CD4-positive, alpha-beta T cell (primary cell): Measurements from ENCODE around the gene IL31RA. TPM values are rescaled to one million over a fixed set of nuclear protein-coding genes. Genes with fewer than 3 reads are reported as not detected.
A peak's percentile ranks its signal among the peaks of the same experiment; 100 is the strongest.

Experiments
- ATAC-seq: fragments of 200-7000 bp; cut with Tn5 transposase; one replicate; pipeline ENCODE4 v1.10.0; 2022; ENCODE audit warnings: mild to moderate bottlenecking; ENCODE audit not compliant: poor library complexity
- CTCF ChIA-PET: fragments of 350-600 bp; sonication (Branson Sonifier 250); formaldehyde crosslinking; loops from one replicate; lab custom pipeline; 2021; ENCODE audit warnings: antibody characterized with exemption, inconsistent platforms; lab: Charles Lee
- POLR2A ChIA-PET: fragments of 350-600 bp; sonication (Branson Sonifier 250); formaldehyde crosslinking; loops from one replicate; lab custom pipeline; 2021; ENCODE audit warnings: antibody characterized with exemption, inconsistent platforms; lab: Charles Lee
- DNase-seq, 14 experiments: peaks; one replicate each; pipeline ENCODE4 v3.0.0-alpha.2; 2013 to 2020; ENCODE audit warnings: mixed read lengths in 2 of 14
- H3K27ac ChIP-seq, 2 donors: one replicate each; pipeline versions ENCODE4 v1.5.1 to v1.7.0; 2013; ENCODE audit warnings: low read length in 2 of 2, low read depth in 1 of 2, mild to moderate bottlenecking in 1 of 2
- H3K27me3 ChIP-seq, 2 experiments: 1 replicate in 1 of 2; 2 replicates in 1 of 2; pipeline versions ENCODE4 v1.6.1 to v1.7.0; 2013; ENCODE audit warnings: low read length in 2 of 2, control low read depth in 1 of 2, mild to moderate bottlenecking in 1 of 2, moderate library complexity in 1 of 2; ENCODE audit not compliant: insufficient read depth in 2 of 2, control insufficient read depth in 1 of 2
- H3K36me3 ChIP-seq: one replicate; pipeline ENCODE4 v1.6.1; 2013; ENCODE audit warnings: low read length, control low read depth; ENCODE audit not compliant: insufficient read depth
- H3K4me1 ChIP-seq: one replicate; pipeline ENCODE4 v1.6.1; 2013; ENCODE audit warnings: low read length, control low read depth; ENCODE audit not compliant: insufficient read depth
- H3K4me3 ChIP-seq: one replicate; pipeline ENCODE4 v1.5.1; 2013; ENCODE audit warnings: mild to moderate bottlenecking, low read length, moderate library complexity
- H3K9me3 ChIP-seq, 2 experiments: 1 replicate in 1 of 2; 2 replicates in 1 of 2; pipeline versions ENCODE4 v1.6.1 to v1.7.0; 2013; ENCODE audit warnings: low read length in 2 of 2, mild to moderate bottlenecking in 2 of 2, control low read depth in 1 of 2, moderate library complexity in 1 of 2; ENCODE audit not compliant: control insufficient read depth in 1 of 2, insufficient read depth in 1 of 2
- H3K27ac Mint-ChIP-seq: one replicate; pipeline ENCODE4 v1.8.0; 2020; ENCODE audit warnings: mixed read lengths
- H3K27me3 Mint-ChIP-seq: one replicate; pipeline ENCODE4 v1.8.0; 2021; ENCODE audit warnings: mixed read lengths
- H3K36me3 Mint-ChIP-seq: one replicate; pipeline ENCODE4 v1.8.0; 2021; ENCODE audit warnings: low read depth, mixed read lengths
- H3K4me1 Mint-ChIP-seq: one replicate; pipeline ENCODE4 v1.8.0; 2021; ENCODE audit warnings: low read depth, mixed read lengths
- H3K4me3 Mint-ChIP-seq: one replicate; pipeline ENCODE4 v1.8.0; 2020; ENCODE audit warnings: mild to moderate bottlenecking, mixed read lengths
- H3K9me3 Mint-ChIP-seq: one replicate; pipeline ENCODE4 v1.8.0; 2020; ENCODE audit warnings: mixed read lengths
- CTCF ChIP-seq: fragments of 200-600 bp; IDR thresholded peaks from one replicate; pipeline ENCODE4 v1.8.0; 2022; ENCODE audit warnings: antibody characterized with exemption, mild to moderate bottlenecking
- intact Hi-C, 2 experiments: fragments of 100-400 bp; cut with DNase I in 1 of 2; cut with micrococcal nuclease in 1 of 2; formaldehyde crosslinking; loops; one replicate each; pipeline versions ENCODE4 v1.15.1 to v1.9.0; 2023 to 2025; cut with DNase I, micrococcal nuclease
- total RNA-seq, 174 experiments: library from RNA in 2 of 174; stranded (reverse) in 2 of 174; gene quantifications; one replicate each; pipeline ENCODE4 v1.2.3 and lab custom pipeline; 2021 to 2026

Gene IL31RA
- total RNA-seq, 2 experiments from 2014 or later: not detected

- POLR2A ChIA-PET: interaction anchor here (0.8 kb wide), 1 partner anchor 13 kb away, joined by 4 read pairs; no protein-coding TSS in a partner anchor
- Histone ChIP-seq H3K27me3 (no peaks in the 10 kb centered on the region), H3K36me3 (no peaks in the 10 kb centered on the region), H3K27ac (no peak overlapping the region), H3K4me3 (no peak overlapping the region), H3K4me1 (no peaks in the 10 kb centered on the region), H3K9me3 (no peaks in the 10 kb centered on the region)
- DNase-seq: peak in 2 of 14 experiments; percentile 25 to 51
- Mint-ChIP-seq H3K4me3 (no peak overlapping the region), H3K9me3 (no peaks in the 10 kb centered on the region), H3K4me1 (no peaks in the 10 kb centered on the region), H3K36me3 (no peaks in the 10 kb centered on the region), H3K27ac (no peak overlapping the region), H3K27me3 (no peaks in the 10 kb centered on the region)
- CTCF ChIA-PET: interaction anchor here (0.7 kb wide), 1 partner anchor 22 kb away, joined by 3 read pairs; no protein-coding TSS in a partner anchor
- TF ChIP-seq CTCF: no peak
- intact Hi-C loops: no loop called here
- ATAC-seq: no peak
These were observed 17.7 kb downstream of the IL31RA start for GRCh38 chr5:55868846-55869245.

DNA sequence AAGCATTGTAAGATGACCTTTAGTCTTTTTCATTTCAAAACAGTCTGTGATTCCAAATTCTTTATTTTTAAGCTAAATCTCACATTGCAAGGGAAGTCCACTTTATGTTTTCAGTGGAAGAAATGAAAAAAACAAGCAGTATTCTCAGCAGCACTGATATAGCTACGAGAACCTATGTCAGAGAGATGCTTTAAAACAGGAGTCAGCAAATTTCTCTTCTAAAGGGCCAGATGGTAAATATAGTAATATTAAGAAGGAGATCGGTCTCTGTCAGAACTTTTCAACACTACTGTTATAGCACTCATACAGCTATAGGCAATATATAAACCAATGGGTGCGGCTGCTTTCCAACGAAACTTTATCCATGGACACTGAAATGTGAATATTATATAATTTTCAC, 18.7 kb downstream of the IL31RA start:
- H3K27me3 ChIP-seq: no peaks in the 10 kb centered on the region
- ChIA-PET CTCF (no interaction called here), POLR2A (interaction anchor here (0.8 kb wide), 1 partner anchor 14 kb away, joined by 4 read pairs; no protein-coding TSS in a partner anchor)
- H3K36me3 ChIP-seq: no peaks in the 10 kb centered on the region
- H3K4me1 ChIP-seq: no peaks in the 10 kb centered on the region
- H3K27ac ChIP-seq: no peak overlapping the region
- Mint-ChIP-seq H3K36me3 (no peaks in the 10 kb centered on the region), H3K4me1 (no peaks in the 10 kb centered on the region), H3K27ac (no peak overlapping the region), H3K4me3 (no peak overlapping the region), H3K27me3 (no peaks in the 10 kb centered on the region), H3K9me3 (no peaks in the 10 kb centered on the region)
- no peaks in the 10 kb centered on the region for H3K9me3 ChIP-seq
- no peak for TF ChIP-seq CTCF
- intact Hi-C loops: no loop called here
- DNase-seq: no peak
- no peak overlapping the region for H3K4me3 ChIP-seq
- ATAC-seq: no peak

- ATAC-seq: no peak
- H3K36me3 Mint-ChIP-seq: no peaks in the 10 kb centered on the region
- Histone ChIP-seq H3K9me3 (no peaks in the 10 kb centered on the region), H3K27ac (no peak overlapping the region), H3K27me3 (no peaks in the 10 kb centered on the region), H3K36me3 (no peaks in the 10 kb centered on the region), H3K4me3 (no peak overlapping the region), H3K4me1 (no peaks in the 10 kb centered on the region)
- H3K27me3 Mint-ChIP-seq: no peaks in the 10 kb centered on the region
- intact Hi-C loops: no loop called here
- DNase-seq: no peak
- no peak overlapping the region for H3K27ac Mint-ChIP-seq
- ChIA-PET CTCF (no interaction called here), POLR2A (no interaction called here)
- no peak for TF ChIP-seq CTCF
- H3K4me3 Mint-ChIP-seq: no peak overlapping the region
- H3K4me1 Mint-ChIP-seq: no peaks in the 10 kb centered on the region
- no peaks in the 10 kb centered on the region for H3K9me3 Mint-ChIP-seq
These were observed 22.1 kb downstream of the IL31RA start for GRCh38 chr5:55873234-55873633.
